Vagina (tissue), 2 donors: ENCODE measurements around the gene DIP2B.

Source experiments
- CTCF ChIP-seq, 3 experiments: fragments of 450-650 bp in 2 of 3; fragments of 200-600 bp in 1 of 3; sonication (generic) in 1 of 3; IDR thresholded peaks; one replicate each; pipeline ENCODE4 v1.5.1; 2017 to 2019; ENCODE audit warnings: antibody characterized with exemption in 3 of 3, mild to moderate bottlenecking in 2 of 3, moderate library complexity in 2 of 3
- POLR2A ChIP-seq, 2 donors: fragments of 450-650 bp; IDR thresholded peaks; one replicate each; pipeline ENCODE4 v1.6.1; 2017; ENCODE audit warnings: antibody characterized with exemption in 2 of 2, mild to moderate bottlenecking in 2 of 2, moderate library complexity in 2 of 2
- POLR2AphosphoS5 ChIP-seq, 2 donors: sonication (generic); formaldehyde crosslinking; IDR thresholded peaks; one replicate each; pipeline ENCODE4 v1.9.0; 2017; ENCODE audit warnings: antibody characterized with exemption in 2 of 2, mild to moderate bottlenecking in 2 of 2, low read depth in 1 of 2; ENCODE audit not compliant: insufficient read depth in 1 of 2

DNA sequence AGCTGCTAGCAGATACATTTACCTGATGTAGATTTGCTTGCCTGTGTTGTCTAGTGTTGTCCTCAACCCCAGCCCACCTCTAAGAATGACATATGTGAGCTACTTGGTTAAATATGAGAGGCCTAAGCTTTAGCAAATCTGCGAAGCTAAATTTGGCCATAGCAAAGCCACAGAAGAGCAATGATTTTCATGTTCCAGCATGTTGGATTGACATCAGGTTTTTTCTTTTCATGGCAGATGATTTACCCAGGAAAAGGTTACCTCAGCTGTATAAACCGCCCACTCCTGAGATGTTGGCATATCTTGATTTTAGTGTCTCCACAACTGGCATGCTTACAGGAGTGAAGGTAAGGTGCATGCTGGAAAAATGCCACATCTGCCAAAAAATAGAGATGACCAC is 222.7 kb downstream of the DIP2B start:
- TF ChIP-seq CTCF (IDR thresholded peaks at IDR 0.05) (no peak), POLR2AphosphoS5 (IDR thresholded peaks at IDR 0.05; ENCODE audit: insufficient read depth in 1 of 2, low read depth in 1 of 2) (no peak), POLR2A (IDR thresholded peaks at IDR 0.05) (no peak)
